HepG2 (cell line): Measurements from ENCODE around the gene ELMOD3. TPM values are rescaled to one million over a fixed set of nuclear protein-coding genes. Genes with fewer than 3 reads are reported as not detected.

Source experiments
- AGO1 ChIP-seq: fragments of 200-400 bp; formaldehyde crosslinking; IDR thresholded peaks from 2 replicates; pipeline ENCODE4 v1.6.1; 2017; ENCODE audit warnings: mild to moderate bottlenecking, low read depth, low read length, moderate library complexity; ENCODE audit not compliant: poor library complexity, severe bottlenecking
- ATF7 ChIP-seq, 2 experiments: fragments of 450-650 bp in 1 of 2; sonication (generic) in 1 of 2; formaldehyde crosslinking in 1 of 2; IDR thresholded peaks; 2 replicates each; pipeline versions ENCODE4 v1.4.0 to v1.6.1; 2016 to 2020; ENCODE audit warnings: antibody characterized with exemption in 1 of 2, mild to moderate bottlenecking in 1 of 2, missing genetic modification reagents in 1 of 2
- CC2D1A ChIP-seq: sonication (generic); formaldehyde crosslinking; IDR thresholded peaks from 2 replicates; pipeline ENCODE4 v1.8.1; 2023; ENCODE audit warnings: mild to moderate bottlenecking, missing genetic modification reagents
- CHD4 ChIP-seq: fragments of 200-600 bp; sonication (generic); IDR thresholded peaks from 2 replicates; pipeline ENCODE4 v1.7.0; 2017; ENCODE audit warnings: mild to moderate bottlenecking, low read length, borderline replicate concordance
- FOXJ3 ChIP-seq: sonication (generic); formaldehyde crosslinking; IDR thresholded peaks from 2 replicates; pipeline ENCODE4 v1.4.0; 2020; ENCODE audit warnings: missing genetic modification reagents, mild to moderate bottlenecking, borderline replicate concordance
- KDM4B ChIP-seq: sonication (generic); formaldehyde crosslinking; IDR thresholded peaks from 2 replicates; pipeline ENCODE4 v1.4.0; 2020; ENCODE audit warnings: missing genetic modification reagents
- MIXL1 ChIP-seq: IDR thresholded peaks from 2 replicates; pipeline ENCODE4 v1.6.1; 2016
- PPARG ChIP-seq: conservative IDR thresholded peaks from 2 replicates; pipeline ENCODE4 v1.6.1; 2016; ENCODE audit warnings: missing biosample characterization, missing genetic modification reagents
- SP140L ChIP-seq: sonication (generic); formaldehyde crosslinking; IDR thresholded peaks from 2 replicates; pipeline ENCODE4 v1.4.0; 2020; ENCODE audit warnings: missing genetic modification reagents, borderline replicate concordance
- SP5 ChIP-seq: IDR thresholded peaks from 2 replicates; pipeline ENCODE4 v1.6.1; 2016; ENCODE audit warnings: low read depth, borderline replicate concordance
- SRSF1 ChIP-seq: fragments of 200-400 bp; formaldehyde crosslinking; optimal IDR thresholded peaks from 2 replicates; pipeline ENCODE3; 2017; ENCODE audit warnings: mild to moderate bottlenecking, low read depth, low read length, moderate library complexity
- TOPORS ChIP-seq: sonication (generic); formaldehyde crosslinking; IDR thresholded peaks from 2 replicates; pipeline ENCODE4 v1.8.0; 2023; ENCODE audit warnings: mild to moderate bottlenecking, missing genetic modification reagents
- ZBTB21 ChIP-seq: sonication (generic); formaldehyde crosslinking; IDR thresholded peaks from 2 replicates; pipeline ENCODE4 v1.4.0; 2020; ENCODE audit warnings: missing genetic modification reagents
- ZFX ChIP-seq: sonication (generic); formaldehyde crosslinking; IDR thresholded peaks from 2 replicates; pipeline ENCODE4 v1.4.0; 2020; ENCODE audit warnings: mild to moderate bottlenecking, low read depth, missing genetic modification reagents, moderate library complexity
- ZMYM4 ChIP-seq: sonication (generic); formaldehyde crosslinking; IDR thresholded peaks from 2 replicates; pipeline ENCODE4 v1.8.1; 2023; ENCODE audit warnings: mild to moderate bottlenecking, missing genetic modification reagents
- ZNF10 ChIP-seq: sonication (generic); formaldehyde crosslinking; IDR thresholded peaks from 2 replicates; pipeline ENCODE4 v1.4.0; 2020; ENCODE audit warnings: mild to moderate bottlenecking, low read depth, missing genetic modification reagents, borderline replicate concordance
- ZNF205 ChIP-seq: IDR thresholded peaks from 2 replicates; pipeline ENCODE4 v1.6.1; 2018; ENCODE audit warnings: missing biosample characterization, missing genetic modification reagents
- ZNF224 ChIP-seq: sonication (generic); formaldehyde crosslinking; IDR thresholded peaks from 2 replicates; pipeline ENCODE4 v1.5.0; 2020; ENCODE audit warnings: mild to moderate bottlenecking, missing genetic modification reagents
- ZNF446 ChIP-seq: sonication (generic); formaldehyde crosslinking; IDR thresholded peaks from 2 replicates; pipeline ENCODE4 v1.5.0; 2020; ENCODE audit warnings: mild to moderate bottlenecking, missing genetic modification reagents
- ZNF569 ChIP-seq: sonication (generic); formaldehyde crosslinking; IDR thresholded peaks from 2 replicates; pipeline ENCODE4 v1.5.0; 2020; ENCODE audit warnings: mild to moderate bottlenecking, missing genetic modification reagents, moderate library complexity, borderline replicate concordance
- polyA plus RNA-seq, 8 experiments: library from polyadenylated mRNA; depleted of rRNA in 3 of 8; stranded (reverse) in 7 of 8; unstranded in 1 of 8; fragments of >200 nt; fragmentation: Illumina TruSeq in 4 of 8; extraction: Trizol in 4 of 8; gene quantifications; 2 replicates each; pipeline versions ENCODE4 v1.2.1 to v1.2.3, GENCODE V29; 2011 to 2016; ENCODE audit warnings: low read depth in 4 of 8, missing spikeins in 1 of 8, mixed read lengths in 1 of 8; ENCODE audit not compliant: insufficient read depth in 1 of 8
- total RNA-seq, 5 experiments: library from RNA; depleted of rRNA; stranded (reverse); fragments of >200 nt; fragmentation: Illumina TruSeq; extraction: Trizol; gene quantifications; 2 replicates each; pipeline ENCODE4 v1.2.3, GENCODE V29; 2016; ENCODE audit warnings: low read depth in 1 of 5
- TF ChIP-seq, protein P1 (sequence below): sonication (generic); formaldehyde crosslinking; IDR thresholded peaks from 2 replicates; pipeline ENCODE4 v1.5.1; 2020; ENCODE audit warnings: mild to moderate bottlenecking, missing genetic modification reagents, borderline replicate concordance
- TF ChIP-seq, protein P2 (sequence below): sonication (generic); formaldehyde crosslinking; IDR thresholded peaks from 2 replicates; pipeline ENCODE4 v1.8.1; 2023; ENCODE audit warnings: mild to moderate bottlenecking, missing genetic modification reagents
- TF ChIP-seq, protein P3 (sequence below): IDR thresholded peaks from 2 replicates; pipeline ENCODE4 v1.6.1; 2016; ENCODE audit warnings: low read depth, borderline replicate concordance
- TF ChIP-seq, protein P4 (sequence below): sonication (generic); formaldehyde crosslinking; IDR thresholded peaks from 2 replicates; pipeline ENCODE4 v1.4.0; 2020; ENCODE audit warnings: missing genetic modification reagents
- TF ChIP-seq, protein P5 (sequence below): conservative IDR thresholded peaks from 2 replicates; pipeline ENCODE4 v1.6.1; 2018; ENCODE audit warnings: missing genetic modification reagents

ELMOD3 gene
- total and polyA plus RNA-seq, 2 of the 13 experiments (the other 11 are each of a cell fraction or from before 2014, with no cell fraction given): 13.3 to 19.5 TPM

DNA sequence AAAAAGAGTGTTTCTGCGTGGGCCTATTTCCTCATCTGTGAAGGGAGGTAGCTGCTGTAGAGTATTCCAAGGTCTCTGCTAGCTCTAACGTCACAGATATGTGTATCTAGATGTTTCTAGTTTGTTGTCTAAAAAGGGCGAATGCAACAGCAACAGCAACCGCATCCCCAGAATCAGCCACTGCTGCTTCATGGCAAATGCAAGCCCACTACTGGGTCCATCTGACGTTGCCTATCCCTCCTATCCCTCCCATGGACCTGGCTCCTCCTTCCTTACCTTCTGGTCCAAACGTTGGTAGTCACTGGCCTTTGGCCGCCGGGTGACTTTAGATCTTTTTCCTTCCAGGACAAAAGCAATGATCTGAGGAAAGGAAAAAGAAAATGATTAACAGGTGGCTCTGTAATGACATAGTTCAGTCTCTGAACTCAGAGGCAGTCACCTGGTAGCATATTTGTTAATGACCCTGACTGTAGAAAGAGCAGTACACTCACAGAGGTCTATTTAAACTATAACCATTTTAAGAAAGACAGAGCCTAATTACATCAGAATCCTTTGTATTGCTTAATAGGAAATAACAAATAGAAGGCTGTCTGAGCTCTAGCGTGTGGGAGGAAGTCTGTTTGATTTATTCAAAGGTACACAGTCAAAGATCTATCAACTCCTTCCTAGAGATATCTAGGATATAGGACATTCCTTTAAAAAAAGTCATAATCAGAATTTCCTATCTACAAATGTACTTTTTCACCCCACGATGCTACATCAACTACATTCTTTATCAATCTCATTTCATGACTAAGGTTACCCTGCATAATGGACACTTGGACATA lies 29.7 kb upstream of the ELMOD3 start (continued):
- TF ChIP-seq, protein P1, sequence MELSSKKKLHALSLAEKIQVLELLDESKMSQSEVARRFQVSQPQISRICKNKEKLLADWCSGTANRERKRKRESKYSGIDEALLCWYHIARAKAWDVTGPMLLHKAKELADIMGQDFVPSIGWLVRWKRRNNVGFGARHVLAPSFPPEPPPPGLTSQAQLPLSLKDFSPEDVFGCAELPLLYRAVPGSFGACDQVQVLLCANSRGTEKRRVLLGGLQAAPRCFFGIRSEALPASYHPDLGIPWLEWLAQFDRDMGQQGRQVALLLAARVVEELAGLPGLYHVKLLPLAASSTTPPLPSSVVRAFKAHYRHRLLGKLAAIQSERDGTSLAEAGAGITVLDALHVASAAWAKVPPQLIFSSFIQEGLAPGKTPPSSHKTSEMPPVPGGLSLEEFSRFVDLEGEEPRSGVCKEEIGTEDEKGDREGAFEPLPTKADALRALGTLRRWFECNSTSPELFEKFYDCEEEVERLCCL (CRISPR knock-in tag): no peak
- peak; percentile 92; the same call in 1 of the 2 replicates for TF ChIP-seq FOXJ3 (CRISPR knock-in tag)
- TF ChIP-seq ZNF569: no peak
- TF ChIP-seq ATF7 (IDR thresholded peaks at IDR 0.05): peak; percentile 81
- TF ChIP-seq ATF7 (CRISPR knock-in tag; IDR thresholded peaks at IDR 0.05): no peak
- peak; percentile 28; the same call in 1 of the 2 replicates for TF ChIP-seq ZFX (CRISPR knock-in tag)
- TF ChIP-seq CHD4: no peak; the same call in 1 of the 2 replicates
- TF ChIP-seq ZNF224 (CRISPR knock-in tag): 0 out of 2 replicates have a peak, but pooled peaks have one; percentile 7
- TF ChIP-seq, protein P2, sequence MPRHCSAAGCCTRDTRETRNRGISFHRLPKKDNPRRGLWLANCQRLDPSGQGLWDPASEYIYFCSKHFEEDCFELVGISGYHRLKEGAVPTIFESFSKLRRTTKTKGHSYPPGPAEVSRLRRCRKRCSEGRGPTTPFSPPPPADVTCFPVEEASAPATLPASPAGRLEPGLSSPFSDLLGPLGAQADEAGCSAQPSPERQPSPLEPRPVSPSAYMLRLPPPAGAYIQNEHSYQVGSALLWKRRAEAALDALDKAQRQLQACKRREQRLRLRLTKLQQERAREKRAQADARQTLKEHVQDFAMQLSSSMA (CRISPR knock-in tag): 0 out of 2 replicates have a peak, but pooled peaks have one; percentile 50
- TF ChIP-seq MIXL1 (CRISPR knock-in tag): peak; percentile 99
- 0 out of 2 replicates have a peak, but pooled peaks have one; percentile 32 for TF ChIP-seq ZNF205 (CRISPR knock-in tag)
- TF ChIP-seq ZBTB21 (CRISPR knock-in tag): peak; percentile 70; the same call in 1 of the 2 replicates
- no peak for TF ChIP-seq SRSF1
- no peak for TF ChIP-seq ZNF10 (CRISPR knock-in tag)
- TF ChIP-seq, protein P3, sequence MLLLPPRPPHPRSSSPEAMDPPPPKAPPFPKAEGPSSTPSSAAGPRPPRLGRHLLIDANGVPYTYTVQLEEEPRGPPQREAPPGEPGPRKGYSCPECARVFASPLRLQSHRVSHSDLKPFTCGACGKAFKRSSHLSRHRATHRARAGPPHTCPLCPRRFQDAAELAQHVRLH: no peak
- TF ChIP-seq KDM4B (CRISPR knock-in tag): no peak; the same call in none of the 2 replicates
- TF ChIP-seq PPARG (CRISPR knock-in tag): peak; percentile 95
- peak; percentile 28; the same call in 1 of the 2 replicates for TF ChIP-seq SP5
- TF ChIP-seq, protein P4, sequence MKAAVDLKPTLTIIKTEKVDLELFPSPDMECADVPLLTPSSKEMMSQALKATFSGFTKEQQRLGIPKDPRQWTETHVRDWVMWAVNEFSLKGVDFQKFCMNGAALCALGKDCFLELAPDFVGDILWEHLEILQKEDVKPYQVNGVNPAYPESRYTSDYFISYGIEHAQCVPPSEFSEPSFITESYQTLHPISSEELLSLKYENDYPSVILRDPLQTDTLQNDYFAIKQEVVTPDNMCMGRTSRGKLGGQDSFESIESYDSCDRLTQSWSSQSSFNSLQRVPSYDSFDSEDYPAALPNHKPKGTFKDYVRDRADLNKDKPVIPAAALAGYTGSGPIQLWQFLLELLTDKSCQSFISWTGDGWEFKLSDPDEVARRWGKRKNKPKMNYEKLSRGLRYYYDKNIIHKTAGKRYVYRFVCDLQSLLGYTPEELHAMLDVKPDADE (CRISPR knock-in tag): no peak
- peak; percentile 66 for TF ChIP-seq ZMYM4 (CRISPR knock-in tag)
- no peak for TF ChIP-seq ZNF446
- TF ChIP-seq, protein P5, sequence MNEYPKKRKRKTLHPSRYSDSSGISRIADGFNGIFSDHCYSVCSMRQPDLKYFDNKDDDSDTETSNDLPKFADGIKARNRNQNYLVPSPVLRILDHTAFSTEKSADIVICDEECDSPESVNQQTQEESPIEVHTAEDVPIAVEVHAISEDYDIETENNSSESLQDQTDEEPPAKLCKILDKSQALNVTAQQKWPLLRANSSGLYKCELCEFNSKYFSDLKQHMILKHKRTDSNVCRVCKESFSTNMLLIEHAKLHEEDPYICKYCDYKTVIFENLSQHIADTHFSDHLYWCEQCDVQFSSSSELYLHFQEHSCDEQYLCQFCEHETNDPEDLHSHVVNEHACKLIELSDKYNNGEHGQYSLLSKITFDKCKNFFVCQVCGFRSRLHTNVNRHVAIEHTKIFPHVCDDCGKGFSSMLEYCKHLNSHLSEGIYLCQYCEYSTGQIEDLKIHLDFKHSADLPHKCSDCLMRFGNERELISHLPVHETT (CRISPR knock-in tag): 0 out of 2 replicates have a peak, but pooled peaks have one; percentile 34
- no peak; the same call in 1 of the 2 replicates for TF ChIP-seq SP140L (CRISPR knock-in tag)
- no peak for TF ChIP-seq TOPORS (CRISPR knock-in tag)
- TF ChIP-seq AGO1: no peak
- TF ChIP-seq CC2D1A (CRISPR knock-in tag): 0 out of 2 replicates have a peak, but pooled peaks have one; percentile 86
